Activated B cell treated with CpG ODN at 0.5 μM for 24 hours (primary cell): ENCODE results near the gene SMG9. TPM values are rescaled to one million over a fixed set of nuclear protein-coding genes. Genes with fewer than 3 reads are reported as not detected.

Experiments used
- ATAC-seq: fragments of 200-7000 bp; cut with Tn5 transposase; one replicate; pipeline ENCODE4 v1.10.0; 2021; ENCODE audit warnings: low read depth, mild to moderate bottlenecking, moderate library complexity
- CTCF ChIA-PET: fragments of 350-600 bp; sonication (Branson Sonifier 250); formaldehyde crosslinking; loops from one replicate; lab custom pipeline; 2021; ENCODE audit warnings: antibody characterized with exemption; lab: Charles Lee
- POLR2A ChIA-PET: fragments of 350-600 bp; sonication (Branson Sonifier 250); formaldehyde crosslinking; loops from one replicate; lab custom pipeline; 2021; ENCODE audit warnings: antibody characterized with exemption; lab: Charles Lee
- DNase-seq: peaks from one replicate; pipeline ENCODE4 v3.0.0; 2022
- H3K27ac Mint-ChIP-seq: one replicate; pipeline ENCODE4 v1.8.0; 2020; ENCODE audit warnings: mixed read lengths
- H3K27me3 Mint-ChIP-seq: one replicate; pipeline ENCODE4 v1.8.0; 2021; ENCODE audit warnings: mixed read lengths
- H3K36me3 Mint-ChIP-seq: one replicate; pipeline ENCODE4 v1.8.0; 2021; ENCODE audit warnings: low read depth, mixed read lengths
- H3K4me1 Mint-ChIP-seq: one replicate; pipeline ENCODE4 v1.8.0; 2021; ENCODE audit warnings: mixed read lengths
- H3K4me3 Mint-ChIP-seq: one replicate; pipeline ENCODE4 v1.8.0; 2020; ENCODE audit warnings: mild to moderate bottlenecking, mixed read lengths
- H3K9me3 Mint-ChIP-seq: one replicate; pipeline ENCODE4 v1.8.0; 2020; ENCODE audit warnings: mixed read lengths
- CTCF ChIP-seq: fragments of 200-600 bp; IDR thresholded peaks from one replicate; pipeline ENCODE4 v1.8.0; 2022; ENCODE audit warnings: antibody characterized with exemption, mild to moderate bottlenecking
- intact Hi-C: fragments of 100-400 bp; cut with micrococcal nuclease; formaldehyde crosslinking; loops from one replicate; pipeline ENCODE4 v1.15.1; 2024
- total RNA-seq: library from RNA; stranded (reverse); gene quantifications from 2 replicates; pipeline ENCODE4 v1.2.3, GENCODE V29; 2022

The SMG9 gene
- total RNA-seq, 1 donor from 2014 or later, result 105 TPM

GRCh38 chr19:43727593-43727853 is 27.2 kb downstream of the SMG9 start:
- ChIA-PET CTCF (no interaction called here), POLR2A (no interaction called here)
- Mint-ChIP-seq H3K27ac (no peak overlapping the region), H3K27me3 (no peaks in the 10 kb centered on the region), H3K9me3 (no peaks in the 10 kb centered on the region), H3K4me1 (peaks cover 45% of the 10 kb centered on the region), H3K36me3 (peaks cover 45% of the 10 kb centered on the region), H3K4me3 (no peak overlapping the region)
- TF ChIP-seq CTCF, result no peak
- intact Hi-C loops, result loop anchor here (10.0 kb wide), 1 partner anchor 63 kb away; no protein-coding TSS in a partner anchor
- ATAC-seq (no peak), DNase-seq (no peak)

GRCh38 chr19:43726736-43727592 is 27.8 kb downstream of the SMG9 start:
- intact Hi-C loops, result loop anchor here (10.0 kb wide), 1 partner anchor 62 kb away; no protein-coding TSS in a partner anchor
- Mint-ChIP-seq H3K27me3 (no peaks in the 10 kb centered on the region), H3K27ac (no peak overlapping the region), H3K9me3 (no peaks in the 10 kb centered on the region), H3K4me3 (no peak overlapping the region), H3K4me1 (peaks cover 40% of the 10 kb centered on the region), H3K36me3 (peaks cover 40% of the 10 kb centered on the region)
- no peak for DNase-seq
- TF ChIP-seq CTCF, result no peak
- ATAC-seq, result no peak
- ChIA-PET POLR2A (interaction anchor here (0.6 to 0.7 kb wide), 2 partner anchors 39 to 160 kb away, joined by 5 read pairs; no protein-coding TSS in a partner anchor), CTCF (no interaction called here)

- POLR2A ChIA-PET, result interaction anchor here (0.5 to 2.1 kb wide), 12 partner anchors 9 to 283 kb away, joined by 3 to 16 read pairs (median 6); partner anchors contain the start of genes IRGQ, KCNN4, PLAUR and SMG9
- H3K27ac Mint-ChIP-seq, result peak overlapping the region; percentile 8
- DNase-seq, result no peak
- H3K36me3 Mint-ChIP-seq, result peaks cover 25% of the 10 kb centered on the region
- peak; percentile 70 for ATAC-seq
- CTCF ChIA-PET, result interaction anchor here (0.6 to 1.2 kb wide), 3 partner anchors 20 to 57 kb away, joined by 3 to 4 read pairs (median 4); no protein-coding TSS in a partner anchor
- H3K27me3 Mint-ChIP-seq, result no peaks in the 10 kb centered on the region
- intact Hi-C loops, result loop anchor here (10.0 kb wide), 1 partner anchor 61 kb away; no protein-coding TSS in a partner anchor
- TF ChIP-seq CTCF, result no peak
- no peaks in the 10 kb centered on the region for H3K9me3 Mint-ChIP-seq
- H3K4me3 Mint-ChIP-seq, result peak overlapping the region; percentile 26
- peaks cover 40% of the 10 kb centered on the region for H3K4me1 Mint-ChIP-seq
These were observed 29.3 kb downstream of the SMG9 start for GRCh38 chr19:43725468-43725867.

GRCh38 chr19:43724896-43725295 is 29.9 kb downstream of the SMG9 start:
- intact Hi-C loops, result loop anchor here (10.0 kb wide), 1 partner anchor 60 kb away; no protein-coding TSS in a partner anchor
- no peak for TF ChIP-seq CTCF
- H3K27me3 Mint-ChIP-seq, result no peaks in the 10 kb centered on the region
- H3K36me3 Mint-ChIP-seq, result peaks cover 21% of the 10 kb centered on the region
- ChIA-PET POLR2A (interaction anchor here (0.5 to 2.1 kb wide), 10 partner anchors 20 to 283 kb away, joined by 3 to 16 read pairs (median 6); partner anchors contain the start of genes IRGQ, KCNN4, PLAUR and SMG9), CTCF (interaction anchor here (1.2 kb wide), 2 partner anchors 21 to 57 kb away, joined by 4 read pairs; no protein-coding TSS in a partner anchor)
- no peak overlapping the region for H3K27ac Mint-ChIP-seq
- peak overlapping the region; percentile 24 for H3K4me3 Mint-ChIP-seq
- no peaks in the 10 kb centered on the region for H3K9me3 Mint-ChIP-seq
- ATAC-seq (no peak), DNase-seq (no peak)
- peaks cover 40% of the 10 kb centered on the region for H3K4me1 Mint-ChIP-seq

- DNase-seq (no peak), ATAC-seq (no peak)
- Mint-ChIP-seq H3K9me3 (no peaks in the 10 kb centered on the region), H3K4me3 (no peak overlapping the region), H3K27ac (no peak overlapping the region), H3K27me3 (no peaks in the 10 kb centered on the region), H3K36me3 (peaks cover 8% of the 10 kb centered on the region), H3K4me1 (peaks cover 40% of the 10 kb centered on the region)
- CTCF ChIA-PET, result no interaction called here
- POLR2A ChIA-PET, result interaction anchor here (1.2 kb wide), 1 partner anchor 31 kb away, joined by 3 read pairs; the partner anchor contains the start of gene SMG9
- TF ChIP-seq CTCF, result no peak
- intact Hi-C loops, result loop anchor here (10.0 kb wide), 1 partner anchor 59 kb away; no protein-coding TSS in a partner anchor
These were observed 31.2 kb downstream of the SMG9 start for GRCh38 chr19:43723588-43723987.
